GM21367 (cell line): Measurements from ENCODE around the gene XPNPEP1.
"Not testable (repeated sequence)": the region's sequence is repeated elsewhere in the genome, so short reads cannot be mapped to it uniquely, and the experiment has no call there.

Experiments used
- ATAC-seq: cut with Tn5 transposase; IDR thresholded peaks from one replicate; pipeline ENCODE4 v1.9.1; 2021; ENCODE audit not compliant: unreplicated experiment

The XPNPEP1 gene

GRCh38 chr10:109924967-109925620, 1.8 kb upstream of the XPNPEP1 start:
- ATAC-seq = no peak

- no peak for ATAC-seq
These were observed 776 bp upstream of the XPNPEP1 start for GRCh38 chr10:109924087-109924486.

GRCh38 chr10:109922358-109922975, 844 bp downstream of the XPNPEP1 start:
- no peak for ATAC-seq

- no peak for ATAC-seq
These were observed 3.3 kb downstream of the XPNPEP1 start for GRCh38 chr10:109920016-109920415.

GRCh38 chr10:109919220-109919619, 4.1 kb downstream of the XPNPEP1 start:
- no peak for ATAC-seq

GRCh38 chr10:109918707-109919106, 4.6 kb downstream of the XPNPEP1 start:
- ATAC-seq = not testable (repeated sequence)

- ATAC-seq = no peak
These were observed 7.7 kb downstream of the XPNPEP1 start for GRCh38 chr10:109915566-109915965.

- no peak for ATAC-seq
These were observed 8.3 kb downstream of the XPNPEP1 start for GRCh38 chr10:109914966-109915365.

- ATAC-seq = no peak
These were observed 9.9 kb downstream of the XPNPEP1 start for GRCh38 chr10:109913306-109913892.

- peak; percentile 77 for ATAC-seq
These were observed 10.7 kb downstream of the XPNPEP1 start for GRCh38 chr10:109912335-109913281.

GRCh38 chr10:109911903-109912302, 11.4 kb downstream of the XPNPEP1 start:
- ATAC-seq = no peak

- no peak for ATAC-seq
These were observed 17.0 kb downstream of the XPNPEP1 start for GRCh38 chr10:109906316-109906715.

- ATAC-seq = no peak
These were observed 18.9 kb downstream of the XPNPEP1 start for GRCh38 chr10:109904397-109904796.

- ATAC-seq = peak; percentile 51
These were observed 20.0 kb downstream of the XPNPEP1 start for GRCh38 chr10:109902992-109903947.

GRCh38 chr10:109899356-109900331, 23.7 kb downstream of the XPNPEP1 start:
- ATAC-seq = no peak

- no peak for ATAC-seq
These were observed 24.5 kb downstream of the XPNPEP1 start for GRCh38 chr10:109898666-109899355.

GRCh38 chr10:109898007-109898406, 25.3 kb downstream of the XPNPEP1 start:
- ATAC-seq = no peak

- no peak for ATAC-seq
These were observed 27.5 kb downstream of the XPNPEP1 start for GRCh38 chr10:109895848-109896247.
